ENCODE measurements around the gene SERPINB6. TPM values are rescaled to one million over a fixed set of nuclear protein-coding genes. Genes with fewer than 3 reads are reported as not detected.

Gene SERPINB6
- polyA plus RNA-seq, 2 of the 4 experiments (the other 2 are of a cell fraction): 104 to 126 TPM

- ChIA-PET POLR2A (interaction anchor here (1.1 kb wide), 1 partner anchor 12 kb away, joined by 3 read pairs; no protein-coding TSS in a partner anchor), CTCF (no interaction called here)
- peak overlapping the region; percentile 62 to 85; a peak in 5 of 6 replicates for H3K27ac ChIP-seq
- TF ChIP-seq HEYL (CRISPR knock-in tag; IDR thresholded peaks at IDR 0.05) (no peak), CHD4 (IDR thresholded peaks at IDR 0.05; ENCODE audit: borderline replicate concordance) (no peak), RFX5 (IDR thresholded peaks at IDR 0.05) (no peak), POLR2A (IDR thresholded peaks at IDR 0.05; ENCODE audit: low read length) (no peak), KDM1A (IDR thresholded peaks at IDR 0.05; ENCODE audit: low read depth) (no peak), HDAC2 (IDR thresholded peaks at IDR 0.05) (no peak)
- peaks cover 15% of the 10 kb centered on the region for H3K4me1 ChIP-seq
- H3K4me2 ChIP-seq: peak overlapping the region; percentile 32; the same call in 1 of the 3 replicates
- 95% methylated on average over 18 of the region's 18 CpGs for WGBS (ENCODE audit: missing lambda C conversion rate)
- FAIRE-seq (no peak), ATAC-seq (no peak; a peak in 1 of 6 replicates), DNase-seq (ENCODE audit: low read depth in 1 of 2, low spot score in 1 of 2) (no peak)
- no peak overlapping the region for H3K4me3 ChIP-seq
- H3K9me3 ChIP-seq: peaks cover 10% of the 10 kb centered on the region; the same call in 1 of the 3 replicates
Measured at GRCh38 chr6:3013901-3014674, 42.7 kb upstream of the SERPINB6 start.

GRCh38 chr6:3013486-3013885, 42.1 kb upstream of the SERPINB6 start:
- Histone ChIP-seq H3K4me2 (peak overlapping the region; percentile 32; the same call in 2 of the 3 replicates), H3K4me1 (peaks cover 15% of the 10 kb centered on the region), H3K27ac (peak overlapping the region; percentile 62 to 85; a peak in 5 of 6 replicates), H3K9me3 (peaks cover 10% of the 10 kb centered on the region; the same call in 1 of the 3 replicates), H3K4me3 (no peak overlapping the region)
- FAIRE-seq (no peak), DNase-seq (ENCODE audit: low read depth in 1 of 2, low spot score in 1 of 2) (peak; percentile 40 to 66), ATAC-seq (peak; percentile 72 to 78)
- ChIA-PET CTCF (no interaction called here), POLR2A (interaction anchor here (1.1 kb wide), 1 partner anchor 12 kb away, joined by 3 read pairs; no protein-coding TSS in a partner anchor)
- TF ChIP-seq MAFK (IDR thresholded peaks at IDR 0.05; ENCODE audit: partially characterized antibody): peak; percentile 97
- no peak for TF ChIP-seq GATA3 (IDR thresholded peaks at IDR 0.05; ENCODE audit: borderline replicate concordance)
- 0 out of 4 replicates have a peak, but pooled peaks of 1 of the 2 experiments have one; percentile 11 for TF ChIP-seq CEBPB (IDR thresholded peaks at IDR 0.05)
- TF ChIP-seq HEYL (CRISPR knock-in tag; IDR thresholded peaks at IDR 0.05): no peak
- TF ChIP-seq JUNB (IDR thresholded peaks at IDR 0.05): no peak
- no peak for TF ChIP-seq EHMT2 (IDR thresholded peaks at IDR 0.05; ENCODE audit: low read depth)
- no peak for TF ChIP-seq USF2 (IDR thresholded peaks at IDR 0.05)
- no peak for TF ChIP-seq CHD2 (IDR thresholded peaks at IDR 0.05; ENCODE audit: low read length, partially characterized antibody)
- TF ChIP-seq PBX3 (IDR thresholded peaks at IDR 0.05): no peak
- TF ChIP-seq ZSCAN20 (CRISPR knock-in tag; IDR thresholded peaks at IDR 0.05): no peak
- no peak for TF ChIP-seq RARB (CRISPR knock-in tag; IDR thresholded peaks at IDR 0.05)
- no peak for TF ChIP-seq RFX5 (IDR thresholded peaks at IDR 0.05)
- no peak for TF ChIP-seq ZFP36 (IDR thresholded peaks at IDR 0.05; ENCODE audit: borderline replicate concordance, partially characterized antibody)
- no peak for TF ChIP-seq EP300 (IDR thresholded peaks at IDR 0.05)
- TF ChIP-seq SREBF2 (IDR thresholded peaks at IDR 0.05): no peak
- TF ChIP-seq HES2 (IDR thresholded peaks at IDR 0.05): no peak
- TF ChIP-seq SMC3 (IDR thresholded peaks at IDR 0.05): no peak
- no peak for TF ChIP-seq CHD4 (IDR thresholded peaks at IDR 0.05; ENCODE audit: borderline replicate concordance)
- no peak for TF ChIP-seq MAZ (IDR thresholded peaks at IDR 0.05; ENCODE audit: borderline replicate concordance, low read depth, low read length)
- TF ChIP-seq FOSL2 (IDR thresholded peaks at IDR 0.05): no peak
- peak; percentile 41 for TF ChIP-seq FOSL2 (CRISPR knock-in tag; IDR thresholded peaks at IDR 0.05)
- no peak for TF ChIP-seq NR3C1 (IDR thresholded peaks at IDR 0.05)
- TF ChIP-seq FOXS1 (CRISPR knock-in tag; IDR thresholded peaks at IDR 0.05): no peak
- no peak; the same call in 1 of the 2 replicates for TF ChIP-seq NFE2L2 (conservative IDR thresholded peaks at IDR 0.05; ENCODE audit: low read length)
- TF ChIP-seq TFCP2L1 (CRISPR knock-in tag; IDR thresholded peaks at IDR 0.05): no peak
- TF ChIP-seq RCOR1 (IDR thresholded peaks at IDR 0.05; ENCODE audit: low read depth, low read length): no peak
- TF ChIP-seq E2F6 (IDR thresholded peaks at IDR 0.05; ENCODE audit: borderline replicate concordance, low read depth): peak; percentile 68
- peak; percentile 64; the same call in 1 of the 2 replicates for TF ChIP-seq MAX (IDR thresholded peaks at IDR 0.05)
- no peak for TF ChIP-seq FOSB (CRISPR knock-in tag; IDR thresholded peaks at IDR 0.05)
- TF ChIP-seq JUN (IDR thresholded peaks at IDR 0.05): no peak
- TF ChIP-seq HDAC2 (IDR thresholded peaks at IDR 0.05): no peak
- 43% methylated on average over 2 of the region's 2 CpGs for WGBS (ENCODE audit: missing lambda C conversion rate)

All from A549 (cell line).